ENCODE measurements around the gene CYBA.

CYBA gene

DNA sequence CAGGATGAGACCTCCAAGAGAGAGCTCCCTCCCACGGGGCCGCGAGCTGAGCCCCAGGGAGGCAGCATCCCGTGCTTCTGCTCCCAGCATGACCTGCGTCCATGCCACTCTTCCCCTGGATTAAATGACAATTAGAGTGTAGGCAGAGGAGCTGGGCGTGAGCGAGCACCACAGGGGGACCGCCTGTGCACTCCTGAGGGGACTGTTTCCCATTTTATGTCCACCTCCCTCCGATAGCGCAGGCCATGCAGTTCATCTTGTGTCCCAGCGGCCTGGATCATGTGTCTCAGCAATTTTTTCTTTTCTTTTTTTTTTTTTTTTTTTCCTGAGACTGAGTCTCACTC, 18.3 kb downstream of the CYBA start:
- TF ChIP-seq, protein P1, sequence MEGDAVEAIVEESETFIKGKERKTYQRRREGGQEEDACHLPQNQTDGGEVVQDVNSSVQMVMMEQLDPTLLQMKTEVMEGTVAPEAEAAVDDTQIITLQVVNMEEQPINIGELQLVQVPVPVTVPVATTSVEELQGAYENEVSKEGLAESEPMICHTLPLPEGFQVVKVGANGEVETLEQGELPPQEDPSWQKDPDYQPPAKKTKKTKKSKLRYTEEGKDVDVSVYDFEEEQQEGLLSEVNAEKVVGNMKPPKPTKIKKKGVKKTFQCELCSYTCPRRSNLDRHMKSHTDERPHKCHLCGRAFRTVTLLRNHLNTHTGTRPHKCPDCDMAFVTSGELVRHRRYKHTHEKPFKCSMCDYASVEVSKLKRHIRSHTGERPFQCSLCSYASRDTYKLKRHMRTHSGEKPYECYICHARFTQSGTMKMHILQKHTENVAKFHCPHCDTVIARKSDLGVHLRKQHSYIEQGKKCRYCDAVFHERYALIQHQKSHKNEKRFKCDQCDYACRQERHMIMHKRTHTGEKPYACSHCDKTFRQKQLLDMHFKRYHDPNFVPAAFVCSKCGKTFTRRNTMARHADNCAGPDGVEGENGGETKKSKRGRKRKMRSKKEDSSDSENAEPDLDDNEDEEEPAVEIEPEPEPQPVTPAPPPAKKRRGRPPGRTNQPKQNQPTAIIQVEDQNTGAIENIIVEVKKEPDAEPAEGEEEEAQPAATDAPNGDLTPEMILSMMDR (IDR thresholded peaks at IDR 0.05) = no peak
- H3K4me3 ChIP-seq = no peak overlapping the region
- DNase-seq (ENCODE audit: low spot score) = no peak
- H3K27ac ChIP-seq = no peak overlapping the region

DNA sequence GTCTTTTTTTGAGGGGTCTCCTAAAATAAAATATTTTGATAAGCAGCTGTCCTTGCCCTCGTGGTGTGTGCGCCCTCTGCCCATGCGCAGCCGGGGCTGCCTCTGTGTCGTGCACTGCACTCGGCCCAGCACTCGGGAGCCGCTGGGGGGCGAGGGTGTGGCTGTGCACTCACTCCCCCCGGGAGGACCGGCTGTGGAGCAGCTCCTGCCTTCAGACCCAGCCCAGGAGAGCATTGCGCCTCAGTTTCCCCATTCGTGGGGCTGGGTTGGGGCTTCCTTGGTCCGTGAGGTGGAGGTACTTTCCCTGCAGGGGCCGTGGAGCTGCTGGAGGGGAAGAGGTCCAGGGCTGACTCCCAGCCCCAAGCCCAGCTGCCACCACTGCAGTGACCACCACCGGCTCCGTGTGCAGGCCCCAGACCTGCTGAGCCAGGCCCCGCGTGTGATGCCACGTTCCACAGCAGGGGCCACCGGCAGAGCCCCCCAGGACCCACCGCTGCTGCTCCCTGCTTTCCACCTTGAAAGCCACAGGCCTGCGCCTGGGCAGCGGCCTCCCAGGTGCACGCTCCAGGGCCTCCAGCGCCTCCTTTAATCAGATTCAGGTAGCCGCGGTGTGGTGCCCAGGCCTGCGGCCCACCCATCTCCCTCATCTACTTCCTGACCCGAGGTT, 18.8 kb downstream of the CYBA start:
- Histone ChIP-seq H3K4me3 (no peak overlapping the region), H3K27ac (no peak overlapping the region)
- TF ChIP-seq, protein P1 (IDR thresholded peaks at IDR 0.05) = no peak
- no peak for DNase-seq (ENCODE audit: low spot score)

DNA sequence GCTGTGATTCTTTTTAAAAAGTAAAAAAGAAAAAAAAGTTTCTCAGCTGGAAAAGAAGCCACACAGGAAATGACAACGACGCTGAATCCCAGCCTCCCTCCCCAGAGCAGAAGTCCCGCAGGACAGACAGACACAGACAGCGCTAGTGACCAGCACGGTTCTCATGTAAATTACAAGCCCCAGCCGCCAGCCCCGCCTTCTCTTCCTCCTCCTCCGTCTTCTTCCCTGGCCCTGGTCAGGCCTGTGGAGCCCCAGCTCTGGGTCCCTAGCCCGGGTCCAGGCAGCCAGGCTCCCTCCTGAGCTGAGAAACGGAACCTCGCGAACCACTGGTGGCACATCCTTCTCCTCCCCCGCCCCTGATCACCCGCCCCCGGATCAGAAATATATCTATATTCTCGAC, 19.5 kb downstream of the CYBA start:
- H3K27ac ChIP-seq = no peak overlapping the region
- TF ChIP-seq, protein P1 (IDR thresholded peaks at IDR 0.05) = no peak
- H3K4me3 ChIP-seq = no peak overlapping the region
- DNase-seq (ENCODE audit: low spot score) = no peak

DNA sequence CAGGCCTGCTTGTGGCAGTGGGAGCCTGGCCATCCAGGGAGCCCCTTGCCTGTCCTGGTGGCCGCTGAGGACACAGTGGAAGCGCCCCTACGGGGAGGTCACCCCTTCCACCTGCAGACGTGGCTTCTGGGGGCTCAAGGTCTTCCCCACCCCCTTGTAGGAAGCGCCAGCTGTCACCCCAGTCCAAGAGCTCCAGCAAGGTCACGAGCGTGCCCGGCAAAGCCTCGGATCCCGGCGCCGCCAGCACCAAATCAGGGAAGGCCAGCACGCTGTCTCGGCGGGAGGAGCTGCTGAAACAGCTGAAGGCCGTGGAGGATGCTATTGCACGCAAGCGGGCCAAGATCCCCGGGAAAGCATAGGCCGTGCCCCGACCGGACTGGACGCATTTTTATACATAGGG, 19.9 kb downstream of the CYBA start:
- Histone ChIP-seq H3K27ac (no peak overlapping the region), H3K4me3 (no peak overlapping the region)
- DNase-seq (ENCODE audit: low spot score) = no peak
- TF ChIP-seq, protein P1 (IDR thresholded peaks at IDR 0.05) = no peak

DNA sequence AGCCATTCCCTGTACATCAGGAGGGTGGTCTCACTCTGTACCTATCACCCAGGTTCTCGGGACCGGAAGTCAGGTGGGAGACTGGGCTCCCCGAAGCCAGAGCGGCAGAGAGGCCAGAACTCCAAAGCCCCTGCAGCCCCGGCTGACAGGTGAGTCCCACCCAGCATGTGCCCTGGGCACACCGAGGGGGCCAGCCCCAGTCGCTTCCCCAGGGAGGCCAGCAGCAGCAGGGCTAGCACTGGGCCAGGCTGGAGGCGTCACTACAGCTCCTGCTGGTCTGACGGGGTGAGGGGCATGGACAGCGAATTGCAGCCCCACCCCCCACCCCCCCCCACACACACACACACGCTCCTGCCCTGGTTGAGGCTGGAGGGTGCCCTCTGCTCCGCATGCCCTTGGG, 20.4 kb downstream of the CYBA start:
- Histone ChIP-seq H3K4me3 (no peak overlapping the region), H3K27ac (no peak overlapping the region)
- no peak for DNase-seq (ENCODE audit: low spot score)
- TF ChIP-seq, protein P1 (IDR thresholded peaks at IDR 0.05) = no peak

DNA sequence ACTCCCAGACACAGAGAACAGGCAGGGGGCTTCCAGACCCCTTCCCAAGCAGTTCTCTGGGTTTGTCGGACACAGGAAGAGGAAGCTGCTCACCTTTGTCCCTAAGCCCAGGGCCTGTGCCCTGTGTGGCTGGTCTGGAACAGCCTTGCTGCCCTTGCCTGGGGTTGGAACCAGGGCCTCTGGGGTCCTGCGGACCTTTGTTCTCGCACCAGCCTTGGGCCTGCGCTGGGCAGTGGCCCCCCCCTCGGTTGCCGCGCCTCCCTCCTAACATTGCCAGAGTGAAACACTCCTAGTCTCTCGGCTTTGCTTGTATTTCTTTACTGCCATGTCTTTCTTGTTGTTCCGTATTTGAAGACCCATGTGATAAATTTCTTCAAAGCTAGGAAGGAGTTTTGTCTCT, 21.0 kb downstream of the CYBA start:
- Histone ChIP-seq H3K4me3 (no peak overlapping the region), H3K27ac (no peak overlapping the region)
- DNase-seq (ENCODE audit: low spot score) = no peak
- TF ChIP-seq, protein P1 (IDR thresholded peaks at IDR 0.05) = no peak

DNA sequence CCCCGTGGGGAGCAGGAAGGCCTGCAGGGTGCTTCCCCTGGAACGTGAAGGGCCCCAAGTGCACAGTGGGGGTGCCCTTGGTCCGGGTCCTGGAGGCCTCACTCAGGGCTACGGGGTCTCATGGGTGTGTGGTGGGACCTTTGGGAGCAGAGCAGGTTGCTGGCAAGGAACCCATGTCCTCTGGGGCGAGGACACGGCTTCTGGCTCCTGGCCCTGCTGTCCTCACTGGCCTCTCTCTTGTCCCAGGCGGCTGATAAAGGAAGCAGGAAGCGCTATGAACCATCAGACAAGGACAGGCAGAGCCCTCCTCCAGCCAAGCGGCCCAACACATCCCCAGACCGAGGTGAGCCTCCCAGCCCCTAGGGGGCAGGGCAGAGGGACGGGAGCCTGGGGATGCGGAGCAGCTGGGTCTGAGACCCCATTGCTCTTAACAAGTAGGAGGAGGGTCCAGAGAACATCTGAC, 22.3 kb downstream of the CYBA start:
- H3K4me3 ChIP-seq = no peak overlapping the region
- TF ChIP-seq, protein P1 (IDR thresholded peaks at IDR 0.05) = no peak
- H3K27ac ChIP-seq = no peak overlapping the region
- no peak for DNase-seq (ENCODE audit: low spot score)
